Activated CD4-positive, alpha-beta memory T cell treated with anti-CD3 and anti-CD28 coated beads, Interleukin-2, amount 10 ng/mL, durations not matched to agents 7 days and 5 days (primary cell): ENCODE results near the gene COL4A3. TPM values are rescaled to one million over a fixed set of nuclear protein-coding genes. Genes with fewer than 3 reads are reported as not detected.

Experiments used
- CTCF ChIA-PET: fragments of 350-600 bp; sonication (Branson Sonifier 250); formaldehyde crosslinking; loops from one replicate; lab custom pipeline; 2021; ENCODE audit warnings: antibody characterized with exemption, inconsistent platforms; lab: Charles Lee
- POLR2A ChIA-PET: fragments of 350-600 bp; sonication (Branson Sonifier 250); formaldehyde crosslinking; loops from one replicate; lab custom pipeline; 2021; ENCODE audit warnings: antibody characterized with exemption; lab: Charles Lee
- DNase-seq: peaks from one replicate; pipeline ENCODE4 v3.0.0-alpha.2; 2020
- H3K27ac Mint-ChIP-seq: one replicate; pipeline ENCODE4 v1.8.0; 2021; ENCODE audit warnings: mild to moderate bottlenecking, mixed read lengths
- H3K27me3 Mint-ChIP-seq: one replicate; pipeline ENCODE4 v1.8.0; 2021; ENCODE audit warnings: mixed read lengths
- H3K36me3 Mint-ChIP-seq: one replicate; pipeline ENCODE4 v1.8.0; 2021; ENCODE audit warnings: low read depth, mixed read lengths
- H3K4me1 Mint-ChIP-seq: one replicate; pipeline ENCODE4 v1.8.0; 2021; ENCODE audit warnings: mixed read lengths
- H3K4me3 Mint-ChIP-seq: one replicate; pipeline ENCODE4 v1.8.0; 2021; ENCODE audit warnings: mild to moderate bottlenecking, mixed read lengths
- H3K9me3 Mint-ChIP-seq: one replicate; pipeline ENCODE4 v1.8.0; 2021; ENCODE audit warnings: mixed read lengths
- total RNA-seq, 2 experiments: library from RNA; stranded (reverse); gene quantifications; one replicate each; pipeline ENCODE4 v1.2.3, GENCODE V29; 2021

COL4A3 gene
- under 1 TPM in 1 of 2 experiments, not detected in 1; 0.13 TPM for total RNA-seq

DNA sequence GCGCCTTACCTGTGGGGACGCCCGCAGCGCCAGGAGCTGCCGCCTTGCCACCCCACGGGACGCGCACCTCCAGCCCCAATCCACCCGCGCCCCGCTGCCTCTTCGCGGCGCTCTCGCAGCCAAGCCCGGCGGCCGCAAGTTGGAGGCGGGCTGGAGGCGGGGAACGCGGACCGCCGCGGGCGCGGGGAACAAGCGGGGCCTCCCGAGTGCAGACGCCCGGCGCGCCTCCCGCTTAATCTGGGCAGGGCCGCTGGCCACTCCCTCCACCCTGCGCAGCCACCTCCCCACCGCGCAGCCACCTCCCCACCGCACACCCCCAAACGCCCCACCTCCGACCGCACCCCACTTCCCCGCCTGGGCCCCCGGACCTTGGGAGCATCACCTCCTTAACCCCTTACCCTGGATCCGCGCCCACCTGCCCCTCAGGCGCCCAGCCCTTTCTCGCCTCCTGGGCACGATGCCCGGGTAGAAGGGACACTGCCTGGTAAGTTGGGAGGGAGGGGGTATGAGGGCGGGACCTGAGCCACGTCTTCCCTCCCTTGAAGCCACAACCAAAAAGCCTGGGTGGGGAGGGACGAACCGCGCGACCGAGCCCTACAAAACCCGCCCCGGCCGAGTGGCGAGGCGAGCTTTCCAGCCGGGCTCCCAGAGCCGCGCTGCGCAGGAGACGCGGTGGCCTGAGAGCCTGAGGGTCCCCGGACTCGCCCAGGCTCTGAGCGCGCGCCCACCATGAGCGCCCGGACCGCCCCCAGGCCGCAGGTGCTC is at the start of gene COL4A3, which contains the start of gene COL4A4:
TSS of gene COL4A3 (plus strand) at position 627 of the 765 bp plus-strand sequence. CDS start at position 730, 103 bp downstream.
TSS of gene COL4A4 (minus strand) at position 208 of the 765 bp plus-strand sequence. CDS start 16,722 bp downstream, outside the sequence.
- Mint-ChIP-seq H3K27me3 (peaks cover 68% of the 10 kb centered on the region), H3K27ac (no peak within 1 kb of the TSS), H3K4me3 (peak within 1 kb of the TSS; percentile 58), H3K4me1 (peaks cover 11% of the 10 kb centered on the region), H3K9me3 (no peaks in the 10 kb centered on the region), H3K36me3 (no peaks in the 10 kb centered on the region)
- CTCF ChIA-PET, result no interaction called here
- POLR2A ChIA-PET, result no interaction called here
- peak; percentile 24 for DNase-seq

DNA sequence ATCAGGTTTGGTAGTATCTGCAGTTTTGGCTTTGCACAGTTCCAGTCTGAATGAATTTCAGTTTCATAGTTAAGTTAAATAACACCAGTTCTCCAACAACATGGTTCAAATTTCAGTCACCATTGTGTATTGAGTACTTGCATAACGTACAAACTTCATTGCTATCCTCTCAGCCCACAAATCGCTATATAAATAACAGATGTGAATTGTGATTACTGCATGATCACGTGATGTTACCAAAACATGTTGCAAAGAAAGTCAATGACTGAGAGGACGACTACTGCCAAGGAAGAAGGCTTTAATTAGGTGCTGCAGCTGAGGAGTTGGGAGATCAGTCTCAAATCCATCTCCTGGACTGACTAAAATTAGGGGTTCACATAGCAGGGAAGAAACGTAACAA is 48.7 kb upstream of the COL4A3 start:
- Mint-ChIP-seq H3K4me1 (peaks cover 16% of the 10 kb centered on the region), H3K27me3 (peaks cover 21% of the 10 kb centered on the region), H3K9me3 (no peaks in the 10 kb centered on the region), H3K4me3 (no peak overlapping the region), H3K36me3 (no peaks in the 10 kb centered on the region), H3K27ac (no peak overlapping the region)
- no peak for DNase-seq
- CTCF ChIA-PET, result no interaction called here
- POLR2A ChIA-PET, result no interaction called here

DNA sequence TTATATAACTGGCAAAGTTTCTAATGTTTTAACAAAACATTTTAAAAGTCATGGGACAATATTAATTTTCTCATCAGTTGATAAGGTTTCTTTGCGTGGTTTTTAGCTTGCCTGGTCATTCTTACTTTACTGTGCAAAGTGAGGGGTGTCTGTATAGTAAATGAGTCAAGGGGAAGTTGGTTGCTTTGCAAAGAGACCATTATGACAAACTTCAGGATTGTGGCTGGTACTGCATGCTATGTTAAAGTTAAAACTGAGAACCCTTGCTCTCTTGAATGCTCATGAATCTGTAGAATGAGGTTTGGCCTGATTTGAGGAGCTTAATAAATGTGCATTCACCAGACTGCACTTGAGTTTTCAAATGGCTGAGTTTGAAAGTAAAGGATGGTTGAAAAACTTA is 47.4 kb upstream of the COL4A3 start:
- no peak for DNase-seq
- ChIA-PET CTCF (interaction anchor here (1.1 kb wide), 1 partner anchor 317 kb away, joined by 3 read pairs; no protein-coding TSS in a partner anchor), POLR2A (no interaction called here)
- no peak overlapping the region for H3K27ac Mint-ChIP-seq
- peaks cover 21% of the 10 kb centered on the region for H3K27me3 Mint-ChIP-seq
- no peaks in the 10 kb centered on the region for H3K36me3 Mint-ChIP-seq
- no peaks in the 10 kb centered on the region for H3K9me3 Mint-ChIP-seq
- H3K4me1 Mint-ChIP-seq, result peaks cover 16% of the 10 kb centered on the region
- no peak overlapping the region for H3K4me3 Mint-ChIP-seq

DNA sequence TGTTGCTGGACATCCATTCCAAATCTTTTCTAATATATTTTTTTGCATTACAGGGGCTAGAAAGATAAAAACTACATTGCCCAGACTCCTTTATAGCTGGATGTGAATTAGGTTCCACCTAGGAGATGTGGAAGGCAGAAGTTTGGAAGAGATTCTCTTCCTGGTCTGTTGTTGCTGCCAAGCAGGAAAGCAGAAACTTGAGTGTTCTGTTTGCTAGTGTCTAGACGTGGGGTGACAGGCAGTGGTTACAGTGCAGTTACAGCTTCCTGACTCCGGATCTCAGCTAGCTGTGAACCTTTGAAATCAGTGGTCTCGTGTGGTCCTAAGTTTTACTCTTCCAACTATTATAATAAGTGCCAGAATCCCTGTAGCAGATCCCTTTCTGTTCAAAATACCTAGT is 46.6 kb upstream of the COL4A3 start:
- no peak overlapping the region for H3K27ac Mint-ChIP-seq
- H3K9me3 Mint-ChIP-seq, result no peaks in the 10 kb centered on the region
- H3K27me3 Mint-ChIP-seq, result peaks cover 21% of the 10 kb centered on the region
- no peak for DNase-seq
- H3K36me3 Mint-ChIP-seq, result no peaks in the 10 kb centered on the region
- H3K4me1 Mint-ChIP-seq, result peaks cover 16% of the 10 kb centered on the region
- ChIA-PET POLR2A (no interaction called here), CTCF (interaction anchor here (0.6 to 1.1 kb wide), 2 partner anchors 14 to 317 kb away, joined by 3 to 4 read pairs; no protein-coding TSS in a partner anchor)
- H3K4me3 Mint-ChIP-seq, result no peak overlapping the region

DNA sequence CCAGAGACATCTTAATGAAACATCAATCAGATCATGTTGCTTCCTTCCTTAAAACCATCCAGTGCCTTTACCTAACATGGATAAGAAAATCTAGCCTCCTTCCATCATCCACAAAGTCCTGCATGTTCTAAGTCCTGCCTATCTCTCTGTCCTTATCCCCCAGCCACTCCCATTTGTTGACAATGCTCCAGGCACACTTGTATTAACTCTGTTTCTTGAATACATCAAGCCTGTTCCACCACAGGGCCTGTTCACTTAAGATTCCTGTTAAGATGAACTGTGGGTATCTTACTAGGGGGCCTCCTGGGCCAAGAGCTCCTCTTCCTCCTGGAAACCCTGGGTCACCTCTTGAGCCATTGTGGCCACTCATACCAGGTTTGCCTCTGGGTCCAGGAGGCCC is 46.1 kb upstream of the COL4A3 start:
- no peak overlapping the region for H3K4me3 Mint-ChIP-seq
- peaks cover 21% of the 10 kb centered on the region for H3K27me3 Mint-ChIP-seq
- ChIA-PET POLR2A (no interaction called here), CTCF (no interaction called here)
- H3K4me1 Mint-ChIP-seq, result peaks cover 16% of the 10 kb centered on the region
- H3K9me3 Mint-ChIP-seq, result no peaks in the 10 kb centered on the region
- no peak overlapping the region for H3K27ac Mint-ChIP-seq
- DNase-seq, result no peak
- H3K36me3 Mint-ChIP-seq, result no peaks in the 10 kb centered on the region

DNA sequence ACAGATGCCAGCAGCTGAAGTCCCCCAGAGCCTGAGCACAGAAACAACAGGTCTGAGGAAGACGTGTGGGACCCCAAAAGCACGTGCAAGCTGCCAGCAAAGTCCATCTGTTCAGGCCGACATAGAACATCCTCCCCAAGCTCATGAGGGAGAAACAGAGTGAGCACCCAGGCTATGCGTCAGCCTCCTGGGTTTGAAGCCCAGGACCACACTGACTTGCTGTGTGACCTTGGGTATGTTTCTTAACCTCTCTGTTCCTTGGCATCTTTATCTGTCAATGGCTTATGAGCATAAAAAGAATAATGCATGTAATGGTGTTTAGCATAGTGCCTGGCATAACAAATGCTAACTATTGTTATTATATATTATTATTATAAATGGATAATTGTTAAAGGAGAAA is 40.7 kb upstream of the COL4A3 start:
- Mint-ChIP-seq H3K4me3 (no peak overlapping the region), H3K27me3 (peaks cover 12% of the 10 kb centered on the region), H3K4me1 (no peaks in the 10 kb centered on the region), H3K9me3 (no peaks in the 10 kb centered on the region), H3K36me3 (no peaks in the 10 kb centered on the region), H3K27ac (no peak overlapping the region)
- no peak for DNase-seq
- POLR2A ChIA-PET, result no interaction called here
- CTCF ChIA-PET, result no interaction called here

DNA sequence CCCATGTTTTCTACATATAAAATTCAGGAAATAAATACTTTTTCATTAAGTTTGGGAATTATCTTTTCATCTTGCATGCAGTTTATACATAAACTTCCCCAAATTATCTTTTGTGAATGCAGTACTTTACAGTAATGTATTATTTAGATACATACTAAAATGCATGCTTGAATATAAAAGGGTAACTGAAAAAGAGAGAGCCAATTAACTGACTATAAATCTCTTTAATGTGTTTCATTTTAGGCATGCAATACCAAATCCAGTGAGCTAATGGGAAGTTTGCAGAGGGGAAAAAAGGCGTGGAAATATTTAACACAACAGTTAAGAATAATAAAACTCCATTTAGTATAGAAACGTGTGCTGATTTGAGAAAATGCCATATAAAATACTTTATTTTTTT is 39.6 kb upstream of the COL4A3 start:
- POLR2A ChIA-PET, result no interaction called here
- no peaks in the 10 kb centered on the region for H3K9me3 Mint-ChIP-seq
- no peak overlapping the region for H3K4me3 Mint-ChIP-seq
- no peaks in the 10 kb centered on the region for H3K4me1 Mint-ChIP-seq
- CTCF ChIA-PET, result no interaction called here
- H3K27ac Mint-ChIP-seq, result no peak overlapping the region
- H3K36me3 Mint-ChIP-seq, result no peaks in the 10 kb centered on the region
- H3K27me3 Mint-ChIP-seq, result peaks cover 12% of the 10 kb centered on the region
- no peak for DNase-seq

DNA sequence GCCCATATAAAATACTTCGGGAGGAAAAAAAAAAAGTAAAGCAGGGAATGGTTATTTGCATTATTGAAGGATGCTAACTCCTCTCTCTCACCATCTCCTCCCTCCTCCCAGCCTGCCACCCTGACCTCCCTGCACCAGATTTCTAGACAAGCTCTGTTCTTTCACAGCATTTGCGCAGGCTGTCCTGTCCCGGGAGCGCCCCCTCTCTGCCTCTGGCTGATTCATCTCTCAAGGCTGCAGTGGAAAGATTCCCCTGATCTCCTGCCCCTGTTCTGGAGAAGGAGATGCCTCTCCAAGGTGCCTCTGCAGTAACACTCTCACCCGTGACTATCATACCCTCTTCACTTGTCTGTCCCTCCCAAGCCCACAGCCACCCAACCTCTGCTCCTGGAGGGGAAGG is 38.9 kb upstream of the COL4A3 start:
- no peak overlapping the region for H3K27ac Mint-ChIP-seq
- no peak for DNase-seq
- no peaks in the 10 kb centered on the region for H3K4me1 Mint-ChIP-seq
- ChIA-PET POLR2A (no interaction called here), CTCF (no interaction called here)
- H3K4me3 Mint-ChIP-seq, result no peak overlapping the region
- H3K36me3 Mint-ChIP-seq, result no peaks in the 10 kb centered on the region
- H3K27me3 Mint-ChIP-seq, result peaks cover 12% of the 10 kb centered on the region
- H3K9me3 Mint-ChIP-seq, result no peaks in the 10 kb centered on the region

DNA sequence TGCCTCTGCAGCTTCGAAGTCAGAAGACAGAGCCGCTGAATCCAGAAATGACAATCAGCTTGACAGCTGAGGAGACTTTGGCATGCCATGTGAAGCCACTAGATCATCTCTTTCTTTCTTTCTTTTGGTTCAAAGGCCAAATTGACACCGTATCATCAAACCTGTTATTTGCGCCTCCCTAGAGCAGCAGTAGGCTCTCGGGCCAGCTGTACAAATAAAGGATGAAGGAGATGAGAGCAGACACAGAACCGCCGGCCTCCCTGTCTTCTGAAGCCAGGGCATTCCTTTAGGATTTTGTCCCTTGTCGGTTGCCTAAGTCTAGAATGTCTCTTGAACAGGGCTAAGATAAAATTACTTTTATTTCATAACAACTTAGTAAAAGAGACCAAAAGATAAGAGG is 37.2 kb upstream of the COL4A3 start:
- Mint-ChIP-seq H3K36me3 (no peaks in the 10 kb centered on the region), H3K4me1 (no peaks in the 10 kb centered on the region), H3K27me3 (peaks cover 15% of the 10 kb centered on the region), H3K4me3 (no peak overlapping the region), H3K27ac (no peak overlapping the region), H3K9me3 (no peaks in the 10 kb centered on the region)
- ChIA-PET POLR2A (no interaction called here), CTCF (no interaction called here)
- DNase-seq, result no peak

DNA sequence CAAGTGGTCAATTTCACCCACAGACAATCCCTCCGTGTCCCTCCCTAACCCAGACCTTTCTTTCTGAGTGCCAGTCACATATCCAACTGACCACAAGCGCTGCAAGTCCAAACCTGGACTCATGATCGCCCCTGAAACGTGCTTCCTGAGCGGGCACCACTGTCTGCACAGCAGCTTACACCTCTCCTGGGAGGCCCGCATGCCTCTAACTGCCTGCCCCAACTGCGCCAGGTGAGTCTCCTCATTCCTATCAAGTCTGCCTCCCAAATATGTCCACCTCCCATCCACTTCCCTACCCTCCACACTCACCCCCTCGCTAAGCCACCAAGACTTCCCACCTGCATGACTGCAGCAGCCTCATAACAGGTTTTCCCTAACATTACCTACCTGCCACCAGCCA is 33.8 kb upstream of the COL4A3 start:
- H3K4me3 Mint-ChIP-seq, result no peak overlapping the region
- ChIA-PET CTCF (interaction anchor here (0.9 to 8.5 kb wide), 2 partner anchors 108 to 636 kb away, joined by 4 to 67 read pairs; no protein-coding TSS in a partner anchor), POLR2A (no interaction called here)
- peaks cover 12% of the 10 kb centered on the region for H3K27me3 Mint-ChIP-seq
- no peaks in the 10 kb centered on the region for H3K9me3 Mint-ChIP-seq
- H3K4me1 Mint-ChIP-seq, result no peaks in the 10 kb centered on the region
- DNase-seq, result no peak
- H3K36me3 Mint-ChIP-seq, result no peaks in the 10 kb centered on the region
- H3K27ac Mint-ChIP-seq, result no peak overlapping the region

DNA sequence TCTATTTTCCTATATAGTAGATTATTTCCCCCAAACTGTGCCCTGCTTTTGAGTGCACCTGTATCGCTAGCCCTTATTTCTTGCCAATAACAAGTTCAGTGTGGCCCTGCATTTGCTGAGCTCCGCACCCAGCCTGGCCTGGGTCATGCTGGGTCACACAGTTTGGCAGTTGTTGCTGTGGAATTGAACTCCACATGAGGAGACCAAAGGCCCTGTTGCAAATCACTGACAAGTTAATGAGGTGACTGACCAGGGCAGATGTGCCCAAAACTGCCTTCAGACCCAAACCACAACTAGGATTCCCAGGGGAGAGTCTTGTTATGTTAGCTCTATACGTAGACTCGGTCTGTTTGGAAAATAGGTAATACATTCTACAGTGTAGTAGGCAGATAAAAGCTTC is 31.4 kb upstream of the COL4A3 start:
- ChIA-PET POLR2A (no interaction called here), CTCF (interaction anchor here (1.4 to 8.5 kb wide), 2 partner anchors 105 to 633 kb away, joined by 5 to 67 read pairs; no protein-coding TSS in a partner anchor)
- H3K4me1 Mint-ChIP-seq, result no peaks in the 10 kb centered on the region
- peaks cover 16% of the 10 kb centered on the region for H3K27me3 Mint-ChIP-seq
- no peaks in the 10 kb centered on the region for H3K9me3 Mint-ChIP-seq
- H3K36me3 Mint-ChIP-seq, result no peaks in the 10 kb centered on the region
- H3K4me3 Mint-ChIP-seq, result no peak overlapping the region
- no peak overlapping the region for H3K27ac Mint-ChIP-seq
- no peak for DNase-seq

DNA sequence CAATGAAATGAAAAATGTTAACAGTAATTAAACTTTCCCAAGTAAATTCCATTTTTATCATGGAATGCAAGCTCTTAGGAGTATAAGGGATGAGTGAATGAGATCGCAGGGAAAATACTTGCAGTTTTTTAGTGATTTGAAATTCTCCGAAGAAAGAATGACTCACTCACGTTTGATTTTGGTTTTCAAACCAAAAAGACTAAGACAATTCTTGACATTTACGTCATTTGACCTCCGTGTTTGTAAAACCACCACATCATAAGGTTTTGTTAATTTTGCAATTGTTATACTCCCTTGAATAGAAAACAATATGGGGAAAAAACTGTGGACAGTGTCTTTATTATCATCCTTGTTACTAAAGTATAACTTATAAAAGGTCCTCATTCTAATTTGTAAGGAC is 29.8 kb upstream of the COL4A3 start:
- Mint-ChIP-seq H3K27ac (no peak overlapping the region), H3K4me1 (no peaks in the 10 kb centered on the region), H3K36me3 (no peaks in the 10 kb centered on the region), H3K27me3 (peaks cover 10% of the 10 kb centered on the region), H3K9me3 (no peaks in the 10 kb centered on the region), H3K4me3 (no peak overlapping the region)
- no peak for DNase-seq
- POLR2A ChIA-PET, result no interaction called here
- CTCF ChIA-PET, result interaction anchor here (8.5 kb wide), 1 partner anchor 104 kb away, joined by 67 read pairs; no protein-coding TSS in a partner anchor

DNA sequence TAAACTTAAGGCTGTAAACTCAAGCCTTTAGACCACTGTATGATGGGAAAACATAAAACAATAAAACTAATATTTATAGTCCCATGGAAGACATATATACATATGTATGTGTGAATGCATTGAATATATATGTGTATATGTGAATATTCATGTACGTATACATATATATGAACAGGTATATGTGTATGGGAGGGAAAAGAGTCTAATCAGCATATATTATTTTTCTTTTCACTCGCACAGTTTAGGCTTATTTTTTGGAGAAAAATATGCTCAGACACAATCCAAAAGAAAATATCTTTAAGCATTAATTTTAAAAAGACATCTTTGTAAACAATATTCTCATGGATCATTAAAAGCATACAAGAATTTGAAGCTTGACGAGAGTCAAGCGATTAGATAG is 23.1 kb upstream of the COL4A3 start:
- H3K27me3 Mint-ChIP-seq, result peaks cover 16% of the 10 kb centered on the region
- H3K4me3 Mint-ChIP-seq, result no peak overlapping the region
- H3K9me3 Mint-ChIP-seq, result no peaks in the 10 kb centered on the region
- DNase-seq, result no peak
- no peaks in the 10 kb centered on the region for H3K36me3 Mint-ChIP-seq
- no peak overlapping the region for H3K27ac Mint-ChIP-seq
- ChIA-PET CTCF (no interaction called here), POLR2A (no interaction called here)
- H3K4me1 Mint-ChIP-seq, result no peaks in the 10 kb centered on the region

DNA sequence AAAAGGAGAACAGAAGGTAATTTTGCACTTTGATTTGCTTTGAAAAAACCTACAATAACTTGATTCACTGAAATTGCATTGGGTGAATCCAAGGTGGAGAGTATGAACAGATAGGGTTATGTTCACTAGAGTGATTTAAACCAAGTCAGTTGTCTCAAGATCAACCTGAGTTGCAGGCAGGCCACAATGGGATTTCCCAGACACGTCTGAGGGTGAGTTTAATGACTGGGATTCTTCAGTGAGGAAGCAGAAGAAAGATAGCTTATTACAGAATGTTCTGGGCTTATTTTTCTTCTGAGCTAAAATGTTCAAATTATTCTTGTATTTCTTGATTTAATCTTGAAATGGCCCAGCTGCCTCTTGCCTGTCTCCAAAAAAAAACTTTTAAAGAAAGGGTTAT is 20.5 kb upstream of the COL4A3 start:
- no peak for DNase-seq
- ChIA-PET POLR2A (no interaction called here), CTCF (no interaction called here)
- no peaks in the 10 kb centered on the region for H3K36me3 Mint-ChIP-seq
- no peak overlapping the region for H3K4me3 Mint-ChIP-seq
- peaks cover 19% of the 10 kb centered on the region for H3K27me3 Mint-ChIP-seq
- no peaks in the 10 kb centered on the region for H3K4me1 Mint-ChIP-seq
- H3K27ac Mint-ChIP-seq, result no peak overlapping the region
- H3K9me3 Mint-ChIP-seq, result no peaks in the 10 kb centered on the region
